ENCODE measurements around the gene PRELID3B.

PRELID3B gene

DNA sequence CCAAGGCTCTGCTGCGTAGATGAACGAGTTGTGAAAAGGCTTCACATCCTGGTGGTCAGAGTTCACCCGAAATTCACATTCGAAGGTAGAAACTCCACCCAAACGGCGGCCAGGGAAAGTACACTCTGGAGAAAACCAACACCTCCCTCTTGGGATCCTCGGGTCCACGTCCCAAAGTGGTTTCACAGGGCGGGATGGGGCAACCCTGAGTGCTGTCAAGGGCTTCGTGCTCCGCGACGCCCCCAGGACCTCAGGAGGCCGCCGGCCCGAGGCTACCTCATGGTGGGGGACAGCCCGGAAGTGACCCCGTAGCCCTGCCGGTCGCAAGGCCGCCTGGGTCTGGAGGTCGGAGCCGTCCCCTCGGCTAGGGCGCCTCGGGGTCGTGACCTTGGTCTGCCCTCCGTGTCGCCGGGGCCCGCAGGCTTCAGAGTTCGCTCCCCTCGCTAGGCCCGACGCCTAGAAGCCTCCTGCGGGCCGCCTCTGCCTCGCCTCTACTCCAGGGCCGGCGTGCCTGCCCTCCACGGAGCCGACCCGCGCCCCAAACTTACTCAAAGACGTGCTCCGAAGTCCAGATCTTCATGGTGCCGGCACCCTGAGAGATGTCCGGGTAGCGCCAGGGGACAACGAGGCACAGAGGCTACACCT is at the start of gene PRELID3B:
TSS of gene PRELID3B (minus strand) at position 636 of the 645 bp plus-strand sequence. CDS start at position 580, 56 bp downstream.
- peak; percentile 66 for DNase-seq

DNA sequence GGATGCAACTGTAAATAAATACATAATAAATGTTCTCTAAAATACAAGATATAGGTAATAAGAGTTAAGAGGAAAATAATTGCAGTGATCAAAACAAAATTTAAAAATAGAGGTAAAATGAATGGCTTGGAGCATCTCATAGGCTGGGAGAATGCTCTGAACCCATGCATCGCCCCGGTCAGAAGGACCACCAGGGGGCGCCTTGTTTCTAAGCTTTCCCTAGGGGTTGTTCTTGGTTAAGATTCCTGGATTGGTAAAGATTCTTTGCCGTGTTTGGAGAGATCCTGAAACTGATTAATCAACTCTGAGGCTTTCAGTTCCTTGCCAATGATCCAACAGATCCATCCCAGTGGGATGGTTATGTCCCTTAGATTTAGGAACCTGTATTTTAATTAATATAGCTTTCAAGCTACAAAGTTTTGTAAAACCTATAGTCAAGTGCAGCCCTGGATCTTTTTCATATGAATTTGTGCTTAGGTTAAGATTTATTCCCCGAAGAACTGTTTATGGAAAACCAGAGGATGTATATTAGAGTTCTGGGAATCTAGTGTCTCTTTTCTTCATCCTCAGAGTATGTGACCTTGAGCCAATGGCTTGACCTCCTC is 45.3 kb upstream of the PRELID3B start:
- peak; percentile 80 for DNase-seq

DNA sequence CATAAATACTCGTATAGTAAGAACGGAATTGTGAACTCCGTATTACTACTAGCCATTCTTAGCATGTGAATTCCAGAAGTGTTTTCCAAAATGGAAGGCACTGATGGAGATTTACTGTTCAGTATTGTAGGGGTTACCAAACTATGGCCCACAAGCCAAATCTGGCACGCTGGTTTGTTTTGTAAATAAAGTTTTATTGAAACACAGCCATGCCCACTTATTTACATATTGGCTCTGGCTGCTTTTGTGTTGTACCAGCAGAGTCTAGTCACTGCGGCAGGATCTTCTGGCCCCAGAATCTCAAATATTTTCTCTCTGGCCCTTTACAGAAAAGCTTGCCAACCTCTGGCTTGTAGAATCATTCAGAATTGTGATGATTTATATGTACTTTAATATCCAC is 44.3 kb upstream of the PRELID3B start:
- DNase-seq = no peak

DNA sequence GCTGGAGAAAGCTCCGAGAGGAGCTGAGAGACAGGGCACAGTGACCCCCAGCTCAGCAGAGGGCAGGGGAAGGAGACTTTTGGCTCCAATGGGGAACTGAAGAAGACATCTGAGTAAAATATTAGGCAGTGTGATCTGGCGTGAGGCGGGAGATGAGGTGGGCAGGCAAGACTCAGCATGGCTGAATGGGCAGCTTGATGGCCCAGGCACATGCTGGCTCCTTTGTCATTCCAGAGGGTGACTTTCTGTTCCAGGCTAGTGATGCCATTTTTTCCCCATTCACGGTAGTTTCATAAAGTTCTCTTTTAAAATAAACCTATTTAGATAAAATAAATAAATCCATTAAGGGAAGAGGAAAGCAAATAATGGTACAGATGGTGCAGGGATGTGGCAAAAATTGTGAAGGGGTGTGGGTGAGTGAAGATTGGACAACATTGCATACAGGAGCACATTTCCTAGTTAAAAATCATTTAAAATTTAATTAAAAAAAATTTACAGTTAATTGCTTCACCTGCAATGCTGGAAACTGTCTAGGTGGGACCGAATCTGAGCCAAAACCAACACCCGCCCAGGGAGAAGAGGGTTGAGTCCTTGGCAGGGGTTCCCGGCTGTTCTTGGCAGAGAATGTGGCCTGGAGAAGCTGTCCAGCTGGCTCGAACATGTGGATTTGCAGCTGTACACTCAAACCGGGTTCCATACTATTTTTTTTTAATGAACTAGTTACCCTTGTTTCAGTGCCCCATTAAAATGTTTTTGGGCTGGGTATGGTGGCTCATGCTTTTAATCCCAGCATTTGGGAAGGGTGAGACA is 41.7 kb upstream of the PRELID3B start:
- DNase-seq = no peak

DNA sequence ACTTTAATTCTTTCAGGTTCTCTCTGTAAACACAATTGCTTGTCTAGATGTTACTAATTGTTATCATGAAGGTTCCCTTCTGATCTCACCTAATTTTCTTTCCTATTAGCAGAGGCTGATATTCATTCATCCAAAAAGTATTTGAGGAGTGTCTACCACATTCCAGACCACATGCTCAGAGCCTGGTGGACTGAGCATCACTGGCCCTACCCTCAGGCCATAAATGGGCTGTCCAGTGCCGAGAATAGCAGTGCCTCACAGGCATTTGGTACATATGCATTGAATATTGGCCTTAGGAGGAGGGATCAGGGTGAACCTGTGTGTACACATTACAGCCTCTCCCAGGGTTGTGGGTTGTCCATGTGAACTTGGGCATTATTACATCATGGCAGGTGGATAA is 40.4 kb upstream of the PRELID3B start:
- DNase-seq = peak; percentile 87

- DNase-seq = no peak
Observed at GRCh38 chr20:59082077-59082740, 39.6 kb upstream of the PRELID3B start.

DNA sequence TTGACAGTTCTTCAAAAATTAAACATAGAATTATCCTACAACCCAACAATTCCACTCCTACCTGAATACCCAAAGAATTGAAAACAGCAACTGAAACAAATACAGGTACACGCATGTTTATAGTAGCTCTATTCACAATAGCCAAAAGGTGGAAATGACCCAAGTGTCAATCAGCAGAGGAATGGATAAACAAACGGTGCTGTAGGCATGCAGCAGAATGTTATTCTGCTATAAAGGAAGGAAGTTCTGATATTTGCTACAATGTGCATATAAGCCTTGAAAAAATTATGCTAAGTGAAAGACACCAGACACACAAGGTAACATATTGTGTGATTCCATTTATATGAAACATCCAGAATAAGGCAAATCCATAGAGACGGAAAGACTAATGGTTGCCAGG is 38.5 kb upstream of the PRELID3B start:
- no peak for DNase-seq

- no peak for DNase-seq
Observed at GRCh38 chr20:59078231-59078630, 35.6 kb upstream of the PRELID3B start.

- no peak for DNase-seq
Observed at GRCh38 chr20:59077705-59078104, 35.1 kb upstream of the PRELID3B start.

GRCh38 chr20:59075934-59076508 is 33.4 kb upstream of the PRELID3B start:
- DNase-seq = no peak

- no peak for DNase-seq
Observed at GRCh38 chr20:59074456-59074855, 31.9 kb upstream of the PRELID3B start.

DNA sequence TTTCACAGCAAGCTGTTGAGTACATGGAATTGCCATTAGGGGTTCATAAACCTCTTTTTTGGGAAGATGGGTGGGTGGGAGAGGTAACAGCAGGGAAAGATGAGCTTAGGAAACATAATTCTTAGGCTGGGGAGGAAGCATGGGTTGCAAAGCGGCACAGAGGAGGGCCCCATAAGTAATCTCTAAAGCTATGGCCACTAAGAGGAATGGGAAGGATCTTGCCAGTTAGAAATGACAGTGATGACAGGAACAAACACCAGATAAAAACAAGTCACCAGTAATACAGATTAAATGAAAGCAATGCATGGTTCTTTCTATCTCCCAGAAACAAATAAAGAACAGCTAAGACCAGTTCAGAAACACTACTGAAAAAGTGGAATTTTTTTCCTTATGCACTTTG is 31.0 kb upstream of the PRELID3B start:
- no peak for DNase-seq

DNA sequence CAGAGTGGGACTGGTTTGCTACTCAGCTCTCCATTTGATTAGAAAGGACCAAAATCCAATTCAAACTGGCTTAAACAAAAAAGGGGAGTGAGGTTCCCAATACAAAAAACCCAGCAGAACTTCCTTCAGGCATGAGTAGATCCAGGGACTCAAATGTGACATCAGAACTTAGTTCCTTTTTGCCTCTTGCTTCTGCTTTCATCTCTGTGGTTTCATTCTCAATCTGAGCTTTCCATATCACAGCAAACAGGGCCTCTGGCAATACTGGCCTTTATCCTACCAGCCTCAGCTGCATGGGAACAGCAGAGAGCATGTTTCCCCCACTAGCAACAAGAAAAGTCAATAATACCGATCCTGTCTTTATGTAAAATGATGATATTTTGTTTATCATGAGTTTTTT is 28.6 kb upstream of the PRELID3B start:
- no peak for DNase-seq

GRCh38 chr20:59069026-59069425 is 26.4 kb upstream of the PRELID3B start:
- DNase-seq = no peak

GRCh38 chr20:59068534-59068933 is 25.9 kb upstream of the PRELID3B start:
- DNase-seq = no peak

DNA sequence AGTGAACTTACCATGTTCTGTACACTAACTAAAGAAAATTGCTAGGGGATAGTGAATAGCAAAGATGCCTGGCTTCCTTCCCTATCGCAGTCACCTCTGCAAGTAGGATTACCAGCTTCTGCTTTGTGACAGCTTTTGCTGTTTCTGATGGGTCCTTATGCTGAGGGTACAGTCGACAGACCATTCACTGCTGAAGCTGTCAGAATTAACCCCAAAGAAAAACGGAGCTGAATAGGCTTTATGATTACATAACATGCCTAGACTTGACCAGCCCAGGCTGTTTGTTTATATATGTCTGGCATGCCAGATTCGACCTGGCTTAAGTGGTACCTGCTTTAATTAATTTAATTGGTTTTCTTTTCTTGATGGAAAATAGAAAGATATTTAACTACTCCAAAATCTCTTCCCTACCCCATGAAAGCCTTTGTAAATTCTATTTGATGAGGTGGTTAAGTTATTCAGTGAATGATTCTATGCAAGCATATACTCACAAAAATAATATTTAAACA is 21.7 kb upstream of the PRELID3B start:
- DNase-seq = no peak

DNA sequence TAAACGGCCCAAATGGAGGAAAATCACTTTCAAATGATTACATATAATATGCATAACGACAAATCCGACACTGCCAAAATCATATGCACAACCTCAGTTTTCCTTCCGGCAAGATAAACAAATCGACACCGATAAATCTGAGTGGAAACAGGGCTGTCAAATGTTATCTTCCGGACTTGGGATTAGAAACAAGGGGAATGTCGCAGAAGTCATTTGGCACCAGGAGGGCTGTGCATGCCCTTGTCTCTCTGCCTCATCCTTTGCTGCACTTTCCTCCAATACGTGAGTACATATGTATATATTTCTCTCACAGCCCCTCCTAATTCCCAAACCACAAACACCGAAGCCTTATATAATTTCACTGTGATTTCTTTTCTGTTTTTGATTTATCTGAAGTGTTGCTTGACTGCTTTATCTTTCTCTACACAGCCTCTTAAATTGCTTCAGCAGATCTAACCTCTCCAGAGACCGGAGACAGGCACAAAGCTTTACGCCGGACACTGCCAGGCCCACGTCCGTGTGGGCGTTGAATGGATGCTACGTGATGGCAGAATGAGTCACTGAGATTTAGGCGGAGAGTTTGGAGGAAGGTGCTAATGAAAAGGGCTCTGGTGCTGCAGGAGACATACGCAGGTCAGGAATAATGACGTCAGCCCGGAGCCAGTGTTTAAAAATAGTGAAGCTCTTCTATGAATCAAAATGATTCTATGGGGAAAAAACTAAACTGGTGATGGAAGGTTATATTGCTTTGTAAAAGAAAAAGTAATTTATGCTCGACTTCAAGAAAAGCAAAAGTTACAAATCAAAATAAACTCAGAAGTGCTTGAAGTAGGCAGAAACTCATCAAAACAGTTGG is 21.0 kb upstream of the PRELID3B start:
- DNase-seq = peak; percentile 85

DNA sequence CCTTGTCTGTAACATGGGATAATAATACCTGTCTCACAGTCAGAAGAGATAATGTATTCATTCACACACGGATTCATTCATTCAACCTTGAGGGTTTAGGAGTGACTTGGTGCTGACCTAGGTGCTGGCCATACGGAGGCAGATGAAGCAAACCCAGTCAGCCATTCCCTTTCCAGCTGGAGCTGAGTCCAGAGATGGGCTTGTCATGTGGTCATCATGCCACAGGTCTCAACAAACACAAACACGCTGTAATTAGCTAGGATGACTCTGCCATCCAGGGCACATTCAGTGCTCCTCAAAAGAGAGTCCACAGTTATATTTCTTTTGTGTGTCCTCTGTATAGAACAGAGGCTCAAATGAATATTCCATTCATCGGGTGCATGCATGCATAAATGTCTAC is 19.5 kb upstream of the PRELID3B start:
- DNase-seq = no peak

DNA sequence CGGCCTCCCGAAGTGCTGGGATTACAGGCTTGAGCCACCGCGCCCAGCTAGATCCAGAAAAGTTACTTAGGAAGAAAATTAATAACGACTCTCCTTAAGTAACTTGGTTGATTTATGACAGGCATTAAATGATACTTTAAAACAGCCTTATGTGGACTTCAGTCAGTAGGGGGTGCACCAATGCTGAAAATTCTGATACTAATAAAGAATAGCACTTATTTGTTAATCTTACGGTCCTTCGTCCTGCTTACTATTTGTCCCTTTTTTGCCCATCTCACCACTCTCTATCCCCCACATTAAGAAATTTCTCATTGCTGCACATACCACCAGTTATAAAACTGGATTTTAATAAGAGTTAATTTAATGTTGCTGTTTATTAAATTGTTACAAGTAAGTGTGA is 12.7 kb upstream of the PRELID3B start:
- DNase-seq = no peak

DNA sequence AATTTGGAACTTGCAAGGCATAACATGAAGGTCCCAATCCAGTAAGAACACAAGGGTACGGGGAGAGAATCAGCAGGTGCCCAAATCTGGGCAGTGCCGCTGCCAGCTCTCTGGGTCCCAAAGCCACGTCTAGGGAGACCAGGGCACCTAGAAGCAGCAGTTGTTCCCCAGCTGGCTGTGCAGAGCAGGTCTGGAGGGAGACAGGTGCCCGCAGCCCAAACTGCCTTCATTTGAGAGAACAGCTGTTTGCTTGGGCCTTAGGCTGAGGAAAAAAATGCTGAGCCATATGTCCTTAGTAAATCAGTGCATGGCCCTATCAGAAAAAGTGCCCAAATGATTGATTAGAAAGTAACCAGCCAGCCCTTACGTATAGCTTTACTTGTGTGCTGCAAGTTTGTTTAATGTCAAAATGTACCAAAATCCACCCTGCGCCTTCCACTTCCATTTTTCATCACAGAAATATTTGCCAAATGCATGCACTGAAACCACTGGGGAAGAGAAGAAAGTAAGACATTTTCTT is 9.1 kb upstream of the PRELID3B start:
- no peak for DNase-seq

GRCh38 chr20:59050437-59050836 is 7.9 kb upstream of the PRELID3B start:
- DNase-seq = no peak

- DNase-seq = no peak
Observed at GRCh38 chr20:59048681-59049030, 6.1 kb upstream of the PRELID3B start.
